IMR-90 (cell line): ENCODE data around the gene MSANTD4. TPM values are rescaled to one million over a fixed set of nuclear protein-coding genes. Genes with fewer than 3 reads are reported as not detected.
"Not testable (repeated sequence)": the region's sequence is repeated elsewhere in the genome, so short reads cannot be mapped to it uniquely, and the experiment has no call there.

Experiments
- ATAC-seq: fragments of 200-7000 bp; cut with Tn5 transposase; 2 replicates; pipeline ENCODE4 v1.9.1; 2020; ENCODE audit warnings: low read depth, mild to moderate bottlenecking, moderate library complexity
- BruUV-seq: library from RNA; stranded (reverse); fragments of 400-500 nt; replicated peaks from 2 replicates; lab custom pipeline; 2021; lab: Mats Ljungman, UMichigan
- CTCF ChIA-PET: fragments of 300-600 bp; formaldehyde crosslinking; extraction: SDS; loops from one replicate; lab custom pipeline; 2021; ENCODE audit warnings: antibody characterized with exemption; lab: Yijun Ruan, JAX
- POLR2A ChIA-PET: fragments of 300-600 bp; sonication (Branson Sonifier 250); formaldehyde crosslinking; loops from one replicate; lab custom pipeline; 2022; ENCODE audit warnings: antibody characterized with exemption; ENCODE audit not compliant: unreplicated experiment; lab: Charles Lee
- DNase-seq: peaks from one replicate; pipeline ENCODE4 v3.0.0; 2013
- H2AFZ ChIP-seq: replicated peaks from 2 replicates; pipeline ENCODE3; 2013; ENCODE audit warnings: low read length, mild to moderate bottlenecking; ENCODE audit not compliant: poor library complexity
- H2AK5ac ChIP-seq: 2 replicates; pipeline ENCODE4 v1.6.1; 2013; ENCODE audit warnings: low read depth, low read length, inconsistent platforms
- H2AK9ac ChIP-seq: replicated peaks from 2 replicates; pipeline ENCODE3; 2013; ENCODE audit warnings: mild to moderate bottlenecking, low read depth, low read length, moderate library complexity; ENCODE audit not compliant: poor library complexity
- H2BK120ac ChIP-seq: 2 replicates; pipeline ENCODE4 v1.6.1; 2013; ENCODE audit warnings: low read depth, low read length, inconsistent platforms
- H2BK15ac ChIP-seq: 3 replicates; pipeline ENCODE4 v1.6.1; 2013; ENCODE audit warnings: low read depth, low read length, inconsistent platforms
- H2BK20ac ChIP-seq: 2 replicates; pipeline ENCODE4 v1.6.1; 2013; ENCODE audit warnings: low read depth, mild to moderate bottlenecking, inconsistent platforms, low read length, moderate library complexity
- H2BK5ac ChIP-seq: 2 replicates; pipeline ENCODE4 v1.6.1; 2013; ENCODE audit warnings: mild to moderate bottlenecking, low read depth, low read length, inconsistent platforms; ENCODE audit not compliant: poor library complexity, severe bottlenecking
- H3K14ac ChIP-seq: replicated peaks from 2 replicates; pipeline ENCODE4 v1.6.1; 2013; ENCODE audit warnings: low read depth, low read length, inconsistent platforms
- H3K18ac ChIP-seq: 2 replicates; pipeline ENCODE4 v1.6.1; 2013; ENCODE audit warnings: low read depth, low read length, control low read depth
- H3K23ac ChIP-seq: 2 replicates; pipeline ENCODE4 v1.6.1; 2013; ENCODE audit warnings: low read depth, low read length, inconsistent platforms
- H3K27ac ChIP-seq: 2 replicates; pipeline ENCODE4 v1.5.1; 2013; ENCODE audit warnings: mild to moderate bottlenecking, control low read depth, low read length; ENCODE audit not compliant: insufficient read depth
- H3K27me3 ChIP-seq: 2 replicates; pipeline ENCODE4 v1.6.1; 2013; ENCODE audit warnings: low read length; ENCODE audit not compliant: control insufficient read depth, insufficient read depth
- H3K36me3 ChIP-seq: 2 replicates; pipeline ENCODE4 v1.6.1; 2013; ENCODE audit warnings: low read length, mixed read lengths; ENCODE audit not compliant: control insufficient read depth, insufficient read depth
- H3K4ac ChIP-seq: 2 replicates; pipeline ENCODE4 v1.6.1; 2013; ENCODE audit warnings: low read depth, low read length, inconsistent platforms
- H3K4me1 ChIP-seq: 2 replicates; pipeline ENCODE4 v1.6.1; 2013; ENCODE audit warnings: low read length, mixed read lengths; ENCODE audit not compliant: control insufficient read depth, insufficient read depth
- H3K4me2 ChIP-seq: 2 replicates; pipeline ENCODE4 v1.6.1; 2013; ENCODE audit warnings: low read depth, mild to moderate bottlenecking, control low read depth, low read length, moderate library complexity
- H3K4me3 ChIP-seq: 2 replicates; pipeline ENCODE4 v1.5.1; 2013; ENCODE audit warnings: low read depth, mild to moderate bottlenecking, control low read depth, low read length, moderate library complexity; ENCODE audit not compliant: insufficient read depth
- H3K56ac ChIP-seq: 2 replicates; pipeline ENCODE4 v1.6.1; 2013; ENCODE audit warnings: low read length, inconsistent platforms; ENCODE audit not compliant: insufficient read depth; ENCODE audit errors: extremely low read depth
- H3K79me1 ChIP-seq, 2 experiments: 2 replicates each; pipeline ENCODE4 v1.6.1; 2013; ENCODE audit warnings: low read length in 2 of 2, inconsistent platforms in 1 of 2, low read depth in 1 of 2
- H3K9ac ChIP-seq: 2 replicates; pipeline ENCODE4 v1.6.1; 2013; ENCODE audit warnings: low read depth, low read length, control low read depth
- H3K9me1 ChIP-seq: 2 replicates; pipeline ENCODE4 v1.6.1; 2013; ENCODE audit warnings: low read length, inconsistent platforms; ENCODE audit not compliant: insufficient read depth
- H3K9me3 ChIP-seq: 2 replicates; pipeline ENCODE4 v1.6.1; 2013; ENCODE audit warnings: low read length; ENCODE audit not compliant: control insufficient read depth, insufficient read depth
- H4K20me1 ChIP-seq: 2 replicates; pipeline ENCODE4 v1.6.1; 2013; ENCODE audit warnings: low read length, inconsistent platforms; ENCODE audit not compliant: insufficient read depth
- H4K5ac ChIP-seq: 2 replicates; pipeline ENCODE4 v1.6.1; 2013; ENCODE audit warnings: mild to moderate bottlenecking, low read depth, low read length, control low read depth
- H4K8ac ChIP-seq, 2 experiments: 2 replicates each; pipeline ENCODE4 v1.6.1; 2013; ENCODE audit warnings: low read depth in 2 of 2, low read length in 2 of 2, control low read depth in 1 of 2, inconsistent platforms in 1 of 2
- H4K91ac ChIP-seq: 2 replicates; pipeline ENCODE4 v1.6.1; 2013; ENCODE audit warnings: low read depth, low read length, inconsistent platforms; ENCODE audit not compliant: insufficient read depth
- WGBS, 2 experiments: methylation state at CpG; one replicate each; pipeline versions ENCODE4 v1.1.5 to v1.1.7; 2013; ENCODE audit warnings: missing lambda C conversion rate in 2 of 2; ENCODE audit not compliant: insufficient read length in 1 of 2; ENCODE audit errors: extremely low coverage in 2 of 2; 5-methylcytosine and 5-hydroxymethylcytosine counted together
- dilution Hi-C: fragments of 300-500 bp; cut with HindIII; formaldehyde crosslinking; loops from one replicate; pipeline ENCODE4 v1.14.3; 2018; ENCODE audit warnings: low sequenced_read_pairs; ENCODE audit not compliant: unreplicated experiment
- in situ Hi-C: fragments of 300-500 bp; cut with MboI; formaldehyde crosslinking; loops from 3 replicates; pipeline ENCODE4 v1.14.3; 2019; ENCODE audit warnings: low sequenced_read_pairs, inconsistent platforms, mixed read lengths
- intact Hi-C: fragments of 100-400 bp; cut with micrococcal nuclease; formaldehyde crosslinking; loops from 2 replicates; pipeline ENCODE4 v1.10.0; 2022
- polyA plus RNA-seq, 3 experiments: library from polyadenylated mRNA; depleted of rRNA; stranded (reverse); fragments of >200 nt; gene quantifications; 2 replicates each; pipeline ENCODE4 v1.2.3, GENCODE V29; 2012; ENCODE audit warnings: low replicate concordance in 1 of 3
- total RNA-seq: library from RNA; depleted of rRNA; stranded (reverse); fragments of >200 nt; gene quantifications from 2 replicates; pipeline ENCODE4 v1.2.3, GENCODE V29; 2012

The MSANTD4 gene
- total and polyA plus RNA-seq, 2 of the 4 experiments (the other 2 are of a cell fraction), result 9.4 to 18.8 TPM

DNA sequence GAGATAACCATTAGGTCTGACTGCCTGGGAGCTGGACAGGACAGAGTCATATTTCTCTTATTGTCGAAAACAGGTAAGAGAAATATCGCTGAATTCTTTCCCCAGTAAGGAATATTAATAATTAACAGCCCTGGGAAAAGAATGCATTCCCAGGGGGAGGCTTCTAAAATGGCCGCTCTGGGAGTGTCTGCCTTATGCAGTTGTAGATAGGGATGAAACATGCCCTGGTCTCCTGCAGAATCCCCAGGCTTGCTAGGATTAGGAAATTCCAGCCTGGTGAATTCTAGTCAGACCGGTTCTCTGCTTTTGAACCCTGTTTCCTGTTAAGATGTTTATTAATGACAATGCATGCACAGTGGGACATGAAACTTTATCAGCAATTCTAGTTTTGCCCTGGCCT is 18.9 kb downstream of the MSANTD4 start:
- H4K20me1 ChIP-seq, in situ Hi-C loops, H2BK15ac ChIP-seq, H3K4me3 ChIP-seq, DNase-seq, H2BK120ac ChIP-seq, intact Hi-C loops, H3K27ac ChIP-seq, H3K9ac ChIP-seq, dilution Hi-C loops, POLR2A ChIA-PET, H3K56ac ChIP-seq, H3K14ac ChIP-seq, H2BK20ac ChIP-seq, H3K18ac ChIP-seq, H2BK5ac ChIP-seq, H4K5ac ChIP-seq, H2AFZ ChIP-seq, H4K8ac ChIP-seq, H3K27me3 ChIP-seq, ATAC-seq, H3K23ac ChIP-seq, H4K91ac ChIP-seq, H2AK9ac ChIP-seq, BruUV-seq, H3K4me2 ChIP-seq, H3K4ac ChIP-seq, H2AK5ac ChIP-seq, H3K9me1 ChIP-seq, CTCF ChIA-PET, H3K4me1 ChIP-seq: not testable (repeated sequence)
- peaks cover 24 to 26% of the 10 kb centered on the region in 2 experiments for H3K79me1 ChIP-seq
- H3K9me3 ChIP-seq, result peaks cover 12% of the 10 kb centered on the region
- peaks cover 21% of the 10 kb centered on the region for H3K36me3 ChIP-seq
- no CpG with 5 or more reads among the region's 4 CpGs for WGBS, 2 experiments
